ENCODE data around the gene ATP8A2.
"Not testable (repeated sequence)": the region's sequence is repeated elsewhere in the genome, so short reads cannot be mapped to it uniquely, and the experiment has no call there.

ATP8A2 gene

GRCh38 chr13:25806264-25806974, 434.6 kb downstream of the ATP8A2 start:
- no peak for DNase-seq (ENCODE audit: low spot score)

- DNase-seq (ENCODE audit: low spot score), result no peak
Observed at GRCh38 chr13:25807562-25807961, 435.8 kb downstream of the ATP8A2 start.

DNA sequence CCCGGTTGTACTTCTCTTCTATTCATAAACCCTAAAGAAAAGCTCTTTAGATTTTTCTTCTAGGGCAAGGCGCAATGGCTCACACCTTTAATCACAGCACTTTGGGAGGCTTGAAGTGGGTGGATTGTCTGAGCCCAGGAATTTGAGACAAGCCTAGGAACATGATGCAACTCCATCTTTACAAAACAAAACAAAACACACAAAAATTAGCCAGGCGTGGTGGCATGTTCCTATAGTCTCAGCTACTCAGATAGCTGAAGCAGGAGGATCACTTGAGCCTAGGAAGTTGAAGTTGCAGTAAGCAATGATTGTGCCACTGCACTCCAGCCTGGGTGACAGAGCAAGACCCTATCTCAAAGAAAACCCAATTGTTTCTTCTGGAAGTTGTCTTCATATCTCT, 439.7 kb downstream of the ATP8A2 start:
- no peak for DNase-seq (ENCODE audit: low spot score)

DNA sequence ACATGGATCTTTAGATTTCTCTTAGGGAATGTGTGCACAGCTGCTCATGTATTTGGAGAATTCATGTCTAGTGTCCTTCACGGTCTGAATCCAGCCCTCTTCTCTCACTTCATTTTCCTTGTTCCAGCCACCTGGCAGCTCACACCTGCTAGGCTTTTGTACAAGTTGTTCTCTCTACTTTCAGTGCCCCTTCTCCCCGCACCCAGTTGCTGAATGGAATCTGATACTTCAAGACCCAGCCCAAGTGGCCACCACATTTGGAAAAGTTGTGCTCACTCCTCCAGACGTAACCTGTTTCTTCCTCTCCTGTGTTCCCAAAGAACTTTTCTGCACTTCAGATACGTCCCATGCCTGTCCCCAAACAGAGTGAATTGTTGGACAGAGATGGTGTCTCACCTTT, 444.5 kb downstream of the ATP8A2 start:
- DNase-seq (ENCODE audit: low spot score), result no peak

- no peak for DNase-seq (ENCODE audit: low spot score)
Observed at GRCh38 chr13:25819856-25820530, 448.2 kb downstream of the ATP8A2 start.

DNA sequence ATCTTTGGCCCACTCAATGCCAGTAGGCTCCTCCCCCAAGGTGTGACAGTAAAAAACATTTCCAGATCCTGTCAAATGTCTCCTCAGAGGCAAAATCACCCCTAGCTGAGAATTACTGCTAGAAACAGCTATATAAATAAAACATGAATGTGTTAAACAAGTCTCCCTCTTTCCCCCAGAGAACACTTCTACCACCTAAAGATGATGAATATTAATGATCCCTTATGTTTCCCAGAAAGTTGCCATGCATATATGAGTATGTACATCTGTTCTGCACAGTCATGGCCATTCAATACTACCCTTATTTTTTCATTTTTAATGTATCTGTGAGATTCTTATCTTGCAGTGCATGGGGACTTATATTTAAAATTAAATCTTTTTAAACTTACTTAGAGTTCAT, 450.0 kb downstream of the ATP8A2 start:
- DNase-seq (ENCODE audit: low spot score), result no peak

DNA sequence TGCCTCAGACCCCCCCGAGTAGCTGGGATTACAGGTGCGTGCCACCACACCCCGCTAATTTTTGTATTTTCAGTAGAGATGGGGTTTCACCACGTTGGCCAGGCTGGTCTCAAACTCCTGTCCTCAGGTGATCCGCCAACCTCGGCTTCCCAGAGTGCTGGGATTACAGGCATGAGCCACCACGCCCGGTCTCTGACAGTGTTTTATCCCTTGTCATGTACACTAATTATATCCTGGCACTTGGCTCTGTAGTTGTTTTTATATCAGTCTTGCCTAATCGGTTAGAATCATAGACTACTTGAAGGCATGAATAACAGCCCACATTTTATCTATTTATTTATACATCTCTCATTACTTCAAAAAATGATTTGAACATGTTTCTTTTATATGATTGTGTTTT, 455.4 kb downstream of the ATP8A2 start:
- DNase-seq (ENCODE audit: low spot score), result not testable (repeated sequence)

GRCh38 chr13:25827831-25828465, 456.2 kb downstream of the ATP8A2 start:
- no peak for DNase-seq (ENCODE audit: low spot score)

DNA sequence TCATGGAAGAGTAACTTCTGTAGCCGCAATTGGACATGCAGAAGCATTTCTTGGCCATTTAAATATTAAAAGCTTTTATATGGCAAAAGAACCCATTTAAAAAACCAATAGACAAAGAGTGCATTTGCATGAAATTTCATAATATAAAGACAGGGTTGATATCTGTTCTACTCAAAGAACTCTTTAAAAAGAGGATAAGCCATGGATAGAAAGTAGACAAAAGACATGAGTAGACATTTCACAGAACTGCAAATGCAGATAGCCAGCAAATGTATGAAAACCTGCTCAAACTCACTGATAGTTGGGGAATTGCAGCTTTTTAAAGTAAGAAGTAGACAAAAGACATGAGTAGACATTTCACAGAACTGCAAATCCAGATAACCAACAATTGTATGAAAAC, 462.0 kb downstream of the ATP8A2 start:
- DNase-seq (ENCODE audit: low spot score), result no peak

GRCh38 chr13:25836574-25837336, 465.0 kb downstream of the ATP8A2 start:
- no peak for DNase-seq (ENCODE audit: low spot score)

DNA sequence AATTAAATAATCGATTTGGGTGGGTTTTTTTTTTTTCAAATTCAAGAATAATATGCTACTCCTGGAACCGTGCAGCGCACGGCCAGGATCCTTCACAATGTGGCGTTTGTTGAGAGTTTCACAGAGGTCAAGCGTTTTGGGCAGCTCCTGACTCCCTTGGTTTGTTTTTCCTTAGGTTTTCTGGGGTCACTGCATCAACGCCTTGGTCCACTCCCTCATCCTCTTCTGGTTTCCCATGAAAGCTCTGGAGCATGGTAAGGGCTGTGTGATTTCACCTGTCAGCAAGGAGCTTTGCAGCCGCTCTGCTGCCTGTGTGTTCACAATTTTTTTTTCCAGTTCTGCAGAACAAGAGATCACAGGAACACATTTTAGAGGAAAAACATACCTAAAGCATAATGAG, 467.6 kb downstream of the ATP8A2 start:
- DNase-seq (ENCODE audit: low spot score), result no peak

DNA sequence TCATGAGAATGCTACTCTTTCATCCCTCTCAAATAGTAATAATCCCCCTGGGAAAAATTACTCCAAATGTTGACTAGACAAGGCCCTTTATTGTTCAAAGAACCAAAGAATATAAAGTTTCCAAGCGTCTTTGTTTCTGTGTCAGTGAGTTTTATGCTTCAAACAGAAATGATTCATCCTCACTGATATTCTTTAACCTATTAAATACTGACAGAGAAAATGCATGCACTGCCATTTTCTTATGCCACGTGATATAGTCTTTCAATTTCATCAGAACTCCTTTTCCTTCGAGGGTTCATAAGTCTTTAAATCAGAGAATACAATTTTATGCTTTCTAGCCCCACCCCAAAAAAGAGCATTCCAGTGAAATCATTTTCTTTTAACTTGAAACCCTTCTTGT, 468.5 kb downstream of the ATP8A2 start:
- no peak for DNase-seq (ENCODE audit: low spot score)

- DNase-seq (ENCODE audit: low spot score), result no peak
Observed at GRCh38 chr13:25840931-25841330, 469.2 kb downstream of the ATP8A2 start.

DNA sequence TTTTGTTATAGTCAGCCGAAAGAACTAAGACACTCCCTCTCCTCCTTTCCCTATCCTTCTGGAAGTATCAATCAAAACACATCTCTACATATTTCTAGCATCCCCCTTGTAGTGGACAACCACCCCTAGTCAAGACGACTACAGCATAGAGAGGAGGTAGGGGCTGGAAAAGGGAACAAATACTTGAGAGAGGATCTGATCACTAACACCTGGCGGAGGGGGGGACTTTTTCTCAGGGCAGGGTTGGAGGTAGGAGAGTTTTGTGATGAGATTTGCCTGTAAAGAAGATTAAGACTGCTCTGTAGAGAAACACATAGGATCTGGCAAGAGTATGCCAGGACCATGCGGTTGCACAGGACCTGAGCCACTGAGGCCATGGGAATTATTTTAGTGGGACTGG, 471.9 kb downstream of the ATP8A2 start:
- DNase-seq (ENCODE audit: low spot score), result no peak

DNA sequence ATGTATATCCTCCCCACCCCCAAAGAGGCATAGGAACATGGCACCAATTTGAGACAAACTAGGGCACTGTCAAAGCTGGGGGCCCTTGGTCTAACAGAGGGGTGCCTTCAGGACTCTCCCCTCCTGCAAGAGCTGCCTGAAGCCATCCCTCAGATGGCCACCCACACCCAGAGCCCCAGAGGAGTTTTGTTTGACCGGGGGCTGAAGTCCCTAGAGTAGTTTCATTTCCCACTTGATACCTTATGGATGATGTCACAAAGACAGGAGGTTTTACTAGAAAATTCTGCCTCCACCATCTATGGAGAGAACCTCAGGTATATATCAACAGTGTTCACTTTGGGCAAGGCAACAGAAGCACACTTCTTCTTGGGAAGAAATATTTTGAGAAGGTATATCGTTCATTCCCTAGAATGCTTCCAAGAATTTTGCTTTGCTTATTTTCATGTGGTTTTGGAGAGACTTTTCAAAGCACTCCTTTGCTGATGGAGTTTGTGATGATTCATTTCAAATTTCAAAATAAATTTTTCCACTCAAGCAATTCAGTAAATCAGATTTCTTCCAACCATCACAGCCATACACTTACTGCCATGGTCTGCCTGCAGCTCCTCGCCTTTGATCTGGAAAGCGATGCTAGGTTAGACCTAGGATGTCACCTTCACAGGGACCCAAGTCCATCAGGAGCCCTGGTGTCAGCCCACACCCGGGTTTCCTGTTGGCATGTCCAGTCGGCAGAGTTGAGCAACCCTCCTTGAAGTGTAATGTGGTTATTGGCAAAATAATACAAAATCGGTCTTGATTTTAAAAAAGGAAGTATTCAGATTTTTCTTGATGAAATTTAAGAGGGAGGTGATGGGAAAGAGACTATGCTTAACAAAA, 473.0 kb downstream of the ATP8A2 start:
- no peak for DNase-seq (ENCODE audit: low spot score)

DNA sequence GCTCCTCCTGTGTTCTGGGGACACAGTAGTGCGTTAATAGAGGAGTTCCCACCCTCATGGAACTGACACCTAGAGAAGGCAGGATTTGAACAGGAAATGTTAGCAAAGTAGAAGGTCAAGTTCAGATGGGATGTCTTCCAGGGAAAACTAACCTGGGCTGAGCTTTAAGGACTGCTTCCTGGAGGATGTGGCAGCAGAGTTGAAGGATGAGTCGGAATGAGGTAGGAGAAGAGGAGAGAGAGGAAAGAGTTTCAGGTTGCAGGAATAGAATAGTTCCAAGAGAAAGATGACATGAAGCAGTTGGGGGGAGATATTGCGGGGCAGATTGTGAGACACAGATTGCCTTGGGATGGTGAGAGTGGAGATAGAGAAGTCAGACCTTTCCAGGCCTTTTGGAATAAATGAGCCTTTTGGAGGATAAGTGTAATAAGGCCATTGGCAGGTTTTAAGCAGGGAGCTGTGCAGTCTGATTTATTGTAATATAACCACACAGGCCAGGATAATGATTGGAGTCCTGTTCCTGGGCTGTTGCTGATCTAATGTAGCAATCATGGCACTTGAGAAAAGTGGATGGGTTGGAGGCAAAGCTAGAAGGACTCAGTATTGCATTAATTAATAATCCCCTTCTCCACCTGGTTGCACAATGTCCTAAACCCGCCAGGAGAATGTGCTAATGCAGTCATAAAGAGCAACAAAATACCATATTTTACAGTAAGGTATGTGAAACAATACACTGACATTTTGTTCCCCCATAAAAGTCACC, 474.6 kb downstream of the ATP8A2 start:
- DNase-seq (ENCODE audit: low spot score), result no peak

DNA sequence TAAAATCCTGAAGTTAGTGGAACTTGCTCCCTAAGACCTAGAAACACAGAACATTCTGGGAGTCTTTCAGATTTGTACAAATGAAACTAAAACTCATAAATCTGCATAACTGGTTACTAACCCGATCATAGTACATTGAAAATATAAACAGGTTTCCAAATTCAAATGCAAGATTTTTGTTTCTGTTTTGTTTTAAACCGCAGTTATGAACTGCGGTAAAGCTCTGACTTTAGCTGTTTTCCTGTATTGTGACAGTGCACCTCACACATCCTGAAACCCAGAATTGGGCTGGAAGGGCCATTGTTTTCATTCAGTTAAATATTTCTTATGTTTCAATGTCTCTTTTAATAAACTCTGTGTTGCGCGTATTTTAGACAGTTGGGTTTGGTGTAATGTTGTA, 475.4 kb downstream of the ATP8A2 start:
- DNase-seq (ENCODE audit: low spot score), result no peak

- DNase-seq (ENCODE audit: low spot score), result no peak
Observed at GRCh38 chr13:25847635-25848626, 476.2 kb downstream of the ATP8A2 start.
